T1000 (cell line): Measurements from ENCODE around the gene PNMA5.
"Not testable (repeated sequence)": the region's sequence is repeated elsewhere in the genome, so short reads cannot be mapped to it uniquely, and the experiment has no call there.

Source experiments
- DNase-seq: peaks from one replicate; lab custom pipeline; 2025; ENCODE audit warnings: mixed read lengths; lab: John Stamatoyannopoulos, UW

Gene PNMA5

GRCh38 chrX:152993933-152994332, at the start of gene PNMA5:
TSS of gene PNMA5 (minus strand) at chrX:152994116. CDS start at chrX:152991598, 2,518 bp downstream.
- DNase-seq: no peak

- DNase-seq: peak; percentile 4
Measured at GRCh38 chrX:153032397-153033118, 38.6 kb upstream of the PNMA5 start.

- DNase-seq: no peak
Measured at GRCh38 chrX:153030801-153031200, 36.9 kb upstream of the PNMA5 start.

- no peak for DNase-seq
Measured at GRCh38 chrX:153029875-153030274, 36.0 kb upstream of the PNMA5 start.

GRCh38 chrX:153029162-153029561, 35.2 kb upstream of the PNMA5 start:
- no peak for DNase-seq

GRCh38 chrX:153028487-153028886, 34.6 kb upstream of the PNMA5 start:
- not testable (repeated sequence) for DNase-seq

- DNase-seq: not testable (repeated sequence)
Measured at GRCh38 chrX:153026501-153026900, 32.6 kb upstream of the PNMA5 start.

- DNase-seq: no peak
Measured at GRCh38 chrX:153019166-153019565, 25.2 kb upstream of the PNMA5 start.

GRCh38 chrX:153017174-153017573, 23.3 kb upstream of the PNMA5 start:
- DNase-seq: not testable (repeated sequence)

GRCh38 chrX:153004780-153005179, 10.9 kb upstream of the PNMA5 start:
- DNase-seq: no peak

- DNase-seq: no peak
Measured at GRCh38 chrX:153003981-153004380, 10.1 kb upstream of the PNMA5 start.

- DNase-seq: not testable (repeated sequence)
Measured at GRCh38 chrX:153002182-153002581, 8.3 kb upstream of the PNMA5 start.

GRCh38 chrX:152997337-152997736, 3.4 kb upstream of the PNMA5 start:
- no peak for DNase-seq

GRCh38 chrX:152992115-152992514, 1.8 kb downstream of the PNMA5 start:
- DNase-seq: no peak

GRCh38 chrX:152991123-152991522, 2.8 kb downstream of the PNMA5 start:
- no peak for DNase-seq

- no peak for DNase-seq
Measured at GRCh38 chrX:152989292-152989658, 4.6 kb downstream of the PNMA5 start.

- no peak for DNase-seq
Measured at GRCh38 chrX:152988536-152989291, 5.2 kb downstream of the PNMA5 start.

- no peak for DNase-seq
Measured at GRCh38 chrX:152987801-152988200, 6.1 kb downstream of the PNMA5 start.

- not testable (repeated sequence) for DNase-seq
Measured at GRCh38 chrX:152987156-152987555, 6.8 kb downstream of the PNMA5 start.

GRCh38 chrX:152985383-152985782, 8.5 kb downstream of the PNMA5 start:
- DNase-seq: not testable (repeated sequence)

GRCh38 chrX:152968193-152968592, 25.7 kb downstream of the PNMA5 start:
- DNase-seq: no peak

GRCh38 chrX:152960115-152960514, 33.8 kb downstream of the PNMA5 start:
- no peak for DNase-seq

- DNase-seq: no peak
Measured at GRCh38 chrX:152959626-152960025, 34.3 kb downstream of the PNMA5 start.
